Measurements from ENCODE around the gene GRIK4. TPM values are rescaled to one million over a fixed set of nuclear protein-coding genes. Genes with fewer than 3 reads are reported as not detected.

The GRIK4 gene
- total RNA-seq, 4 donors from 2014 or later, result 0.09 TPM; not detected in 3

DNA sequence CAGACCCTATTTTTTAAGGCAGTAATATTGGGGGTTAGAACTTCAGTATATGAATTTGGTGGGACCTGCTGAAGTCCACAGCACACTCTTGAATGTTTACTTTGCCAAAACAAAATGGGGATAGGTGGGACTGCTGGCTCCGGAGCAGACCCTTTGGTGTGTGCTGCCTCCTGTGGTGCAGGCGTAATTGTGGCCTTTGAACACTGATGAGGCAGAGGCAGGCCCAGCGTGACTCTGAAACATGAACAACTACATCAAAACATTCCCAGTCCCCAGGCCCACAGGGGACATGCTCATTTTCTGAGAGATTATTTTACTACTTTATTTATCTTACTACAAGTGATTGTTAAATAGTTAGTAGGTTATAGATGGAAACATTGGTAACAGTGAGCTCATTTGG, 287.3 kb downstream of the GRIK4 start:
- TF ChIP-seq, protein P1, sequence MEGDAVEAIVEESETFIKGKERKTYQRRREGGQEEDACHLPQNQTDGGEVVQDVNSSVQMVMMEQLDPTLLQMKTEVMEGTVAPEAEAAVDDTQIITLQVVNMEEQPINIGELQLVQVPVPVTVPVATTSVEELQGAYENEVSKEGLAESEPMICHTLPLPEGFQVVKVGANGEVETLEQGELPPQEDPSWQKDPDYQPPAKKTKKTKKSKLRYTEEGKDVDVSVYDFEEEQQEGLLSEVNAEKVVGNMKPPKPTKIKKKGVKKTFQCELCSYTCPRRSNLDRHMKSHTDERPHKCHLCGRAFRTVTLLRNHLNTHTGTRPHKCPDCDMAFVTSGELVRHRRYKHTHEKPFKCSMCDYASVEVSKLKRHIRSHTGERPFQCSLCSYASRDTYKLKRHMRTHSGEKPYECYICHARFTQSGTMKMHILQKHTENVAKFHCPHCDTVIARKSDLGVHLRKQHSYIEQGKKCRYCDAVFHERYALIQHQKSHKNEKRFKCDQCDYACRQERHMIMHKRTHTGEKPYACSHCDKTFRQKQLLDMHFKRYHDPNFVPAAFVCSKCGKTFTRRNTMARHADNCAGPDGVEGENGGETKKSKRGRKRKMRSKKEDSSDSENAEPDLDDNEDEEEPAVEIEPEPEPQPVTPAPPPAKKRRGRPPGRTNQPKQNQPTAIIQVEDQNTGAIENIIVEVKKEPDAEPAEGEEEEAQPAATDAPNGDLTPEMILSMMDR (IDR thresholded peaks at IDR 0.05), result no peak
- no peak for DNase-seq (ENCODE audit: low spot score)
- no peak for ATAC-seq (ENCODE audit: low FRiP score)

DNA sequence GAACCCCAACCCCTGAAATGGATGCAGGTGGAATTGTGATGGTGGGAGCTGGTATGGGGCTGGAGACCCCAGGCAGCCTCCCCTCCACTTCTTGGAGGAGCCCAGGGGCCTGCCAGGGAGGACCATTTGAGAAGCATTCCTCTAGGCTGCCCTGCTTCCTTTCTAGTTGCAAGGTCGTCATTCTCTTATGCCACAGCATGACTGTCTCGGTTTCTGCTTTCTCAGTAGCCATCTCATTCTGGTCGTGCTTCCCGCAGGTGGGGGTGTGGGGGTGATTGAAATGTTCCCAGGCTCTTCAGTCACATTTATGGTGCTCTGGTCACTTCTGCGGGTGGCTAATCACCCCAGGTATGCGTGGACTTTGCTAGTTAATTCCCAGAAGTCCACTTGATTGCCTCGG, 288.7 kb downstream of the GRIK4 start:
- ATAC-seq (ENCODE audit: low FRiP score), result no peak
- DNase-seq (ENCODE audit: low spot score), result no peak
- TF ChIP-seq, protein P1 (IDR thresholded peaks at IDR 0.05), result no peak

DNA sequence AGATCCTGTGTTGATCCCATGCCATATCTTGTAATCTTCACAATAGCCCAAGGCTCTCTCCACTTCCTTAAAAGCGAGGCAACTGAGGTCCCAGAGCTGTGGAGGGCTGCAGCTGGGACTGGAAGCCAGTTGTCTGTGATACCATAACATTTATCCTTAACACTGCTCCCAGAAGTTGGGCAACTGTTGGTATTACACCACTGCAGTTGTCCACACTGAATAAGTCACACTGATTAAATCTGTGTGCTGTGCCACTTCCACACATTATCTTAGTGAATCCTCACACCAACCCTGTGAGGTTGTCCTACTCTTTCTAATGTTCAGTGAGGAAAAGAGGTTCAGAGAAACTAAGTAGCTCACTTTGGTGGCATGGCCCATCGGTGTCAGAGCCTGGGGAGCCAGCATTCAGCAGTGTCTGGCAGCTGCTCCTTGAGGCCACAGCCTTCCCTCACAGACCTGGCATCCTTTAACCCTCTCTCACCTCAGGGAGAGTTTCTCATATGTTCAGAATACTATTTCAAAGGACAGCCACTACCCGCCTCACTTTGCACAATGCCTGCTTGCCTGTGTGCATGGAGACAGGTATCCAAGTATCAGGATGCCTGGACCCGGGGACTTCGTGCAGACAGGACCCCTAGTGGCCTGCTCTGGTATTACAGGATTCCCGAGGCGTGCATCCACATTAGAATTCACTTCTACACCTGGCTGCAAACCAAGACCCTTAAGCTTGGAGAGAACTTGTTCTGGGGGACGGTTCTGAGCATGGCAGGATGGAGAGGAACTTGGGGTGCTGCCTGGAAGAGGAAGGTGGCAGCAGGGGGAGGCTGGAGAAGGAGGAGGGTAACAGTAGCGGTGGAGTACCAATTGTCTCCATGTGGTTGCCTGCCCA, 290.5 kb downstream of the GRIK4 start:
- DNase-seq (ENCODE audit: low spot score) (peak; percentile 80), ATAC-seq (ENCODE audit: low FRiP score) (no peak)
- TF ChIP-seq, protein P1 (IDR thresholded peaks at IDR 0.05), result no peak

DNA sequence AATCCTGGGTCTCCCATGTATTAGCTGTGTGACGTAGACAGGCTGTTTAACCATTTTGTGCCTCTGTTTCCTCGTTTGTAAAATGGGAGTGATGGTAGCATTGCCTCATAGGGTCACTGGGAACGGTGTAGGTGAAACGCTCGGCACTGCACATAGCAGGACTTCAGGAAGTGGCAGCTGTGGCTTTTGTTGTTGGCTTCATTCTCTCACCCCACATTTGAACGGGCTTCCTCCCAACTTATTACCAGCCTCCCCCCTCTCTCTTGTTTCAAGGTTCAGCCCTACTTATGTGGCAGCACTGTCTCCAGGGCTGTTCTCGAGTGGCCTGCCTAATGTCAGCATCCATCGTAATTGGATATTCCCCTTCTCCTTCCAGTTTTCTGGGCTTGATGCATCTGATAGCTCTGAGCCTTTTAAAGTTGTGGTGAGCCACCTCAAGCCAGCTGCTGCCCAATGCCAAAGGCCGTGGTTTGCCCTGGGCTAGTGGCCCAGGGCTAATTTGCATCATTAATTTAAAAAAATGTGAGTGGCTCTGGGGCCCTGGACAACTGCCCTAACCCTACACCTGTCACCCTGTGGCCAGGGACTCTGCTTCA, 294.5 kb downstream of the GRIK4 start:
- ATAC-seq (ENCODE audit: low FRiP score), result no peak
- TF ChIP-seq, protein P1 (IDR thresholded peaks at IDR 0.05), result no peak

DNA sequence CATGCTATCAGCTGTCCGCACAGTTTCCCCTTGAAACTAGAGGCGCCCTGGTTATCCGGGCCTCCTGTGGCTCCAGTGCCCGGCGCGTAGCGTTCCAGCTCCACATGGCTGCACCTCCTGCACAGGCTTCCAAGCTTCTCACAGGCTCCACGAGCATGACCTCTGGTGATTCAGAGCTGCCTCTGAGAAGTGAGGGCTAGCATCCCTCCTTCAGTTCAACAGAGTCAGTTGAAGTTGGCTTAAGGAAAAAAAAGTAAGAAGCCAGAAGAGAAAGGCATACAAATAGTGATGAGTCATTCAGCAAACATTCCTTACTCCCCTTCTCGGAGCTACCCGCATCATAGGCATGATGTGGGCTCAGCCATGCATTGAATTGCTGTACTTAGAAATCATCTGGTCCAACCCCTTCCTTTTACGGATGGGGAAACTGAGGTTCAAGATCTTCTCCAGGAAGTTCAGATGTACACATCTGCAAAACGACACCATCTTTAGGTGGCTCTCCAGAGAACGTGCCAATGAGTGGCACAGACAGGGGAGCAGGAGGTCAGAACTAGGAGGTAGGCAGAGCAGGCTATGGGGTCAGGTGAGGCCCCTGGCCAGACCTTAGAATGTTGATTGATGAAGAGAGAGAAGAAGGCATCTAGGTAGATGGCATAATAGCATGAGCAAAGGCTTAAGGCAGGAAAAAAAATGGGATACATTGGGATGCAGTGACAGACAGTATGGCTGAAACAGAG, 296.0 kb downstream of the GRIK4 start:
- TF ChIP-seq, protein P1 (IDR thresholded peaks at IDR 0.05), result no peak
- ATAC-seq (ENCODE audit: low FRiP score) (peak; percentile 64), DNase-seq (ENCODE audit: low spot score) (no peak)

More for the DNA sequence above, 294.5 kb downstream of the GRIK4 start:
- DNase-seq (ENCODE audit: low spot score), result no peak

DNA sequence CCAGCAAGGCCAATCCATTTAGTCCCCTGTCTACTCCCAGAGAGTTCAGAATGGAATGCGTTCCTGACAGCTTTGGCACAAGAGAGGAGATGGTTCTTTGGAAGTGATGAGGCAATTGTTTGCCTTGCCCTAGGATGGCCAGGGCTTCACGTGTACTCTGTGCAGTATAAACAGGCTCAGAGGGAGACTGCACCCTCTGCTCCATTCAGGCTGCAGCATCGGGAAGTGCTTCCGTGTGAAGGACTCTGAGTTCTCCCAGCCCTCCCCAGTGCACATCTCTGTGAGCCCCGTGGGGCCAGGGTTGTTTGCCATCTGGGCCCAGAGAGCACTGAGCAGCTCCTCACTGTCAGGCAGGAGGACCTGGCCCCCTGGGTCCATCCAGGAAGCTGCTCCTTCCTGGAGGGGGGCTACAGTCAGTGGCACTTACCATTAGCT, 297.1 kb downstream of the GRIK4 start:
- TF ChIP-seq, protein P1 (IDR thresholded peaks at IDR 0.05), result no peak
- ATAC-seq (ENCODE audit: low FRiP score), result no peak
- DNase-seq (ENCODE audit: low spot score), result no peak

All from omental fat pad (tissue), 4 donors.